ENCODE data around the gene BEST3.
"Not testable (repeated sequence)": the region's sequence is repeated elsewhere in the genome, so short reads cannot be mapped to it uniquely, and the experiment has no call there.

BEST3 gene

DNA sequence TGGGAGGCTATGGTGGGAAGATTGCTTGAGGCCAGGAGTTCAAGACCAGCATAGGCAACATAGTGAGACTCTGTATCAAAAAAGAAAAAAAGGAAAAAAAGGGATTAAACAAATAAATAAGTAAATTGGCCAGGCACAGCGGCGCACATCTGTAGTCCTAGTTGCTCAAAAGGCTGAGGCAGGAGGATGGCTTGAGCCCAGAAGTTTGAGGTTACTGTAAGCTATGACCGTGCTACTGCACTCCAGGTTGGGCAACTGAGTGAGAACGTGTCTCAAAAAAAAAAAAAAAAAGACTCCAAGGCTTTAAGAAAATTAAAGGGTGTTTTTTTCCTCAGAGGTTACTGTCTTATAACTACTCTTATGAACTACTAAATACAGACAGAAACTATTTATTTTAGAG lies 11.7 kb downstream of the BEST3 start:
- DNase-seq, result no peak

GRCh38 chr12:69686731-69687130 lies 12.4 kb downstream of the BEST3 start:
- no peak for DNase-seq

GRCh38 chr12:69685810-69686209 lies 13.3 kb downstream of the BEST3 start:
- no peak for DNase-seq

DNA sequence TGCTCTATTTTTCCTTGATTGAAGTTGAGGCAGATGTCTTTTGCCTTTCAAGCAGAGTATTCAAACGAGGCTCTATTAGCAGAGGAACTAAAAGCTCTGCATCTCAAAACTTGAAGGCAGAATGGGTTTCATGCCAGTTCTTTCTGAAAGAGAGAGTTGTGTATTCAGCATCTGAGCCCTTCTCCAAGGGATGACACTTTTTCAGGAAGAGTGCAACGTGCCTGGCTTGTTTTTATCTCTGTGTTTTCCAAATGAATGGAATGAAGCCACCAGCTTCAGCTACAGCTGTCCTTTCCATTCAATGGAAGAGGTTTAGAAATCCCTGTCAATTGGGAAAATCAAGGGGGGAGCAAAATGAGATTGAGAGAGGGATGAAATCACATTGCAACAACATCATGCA lies 14.6 kb downstream of the BEST3 start:
- DNase-seq, result no peak

DNA sequence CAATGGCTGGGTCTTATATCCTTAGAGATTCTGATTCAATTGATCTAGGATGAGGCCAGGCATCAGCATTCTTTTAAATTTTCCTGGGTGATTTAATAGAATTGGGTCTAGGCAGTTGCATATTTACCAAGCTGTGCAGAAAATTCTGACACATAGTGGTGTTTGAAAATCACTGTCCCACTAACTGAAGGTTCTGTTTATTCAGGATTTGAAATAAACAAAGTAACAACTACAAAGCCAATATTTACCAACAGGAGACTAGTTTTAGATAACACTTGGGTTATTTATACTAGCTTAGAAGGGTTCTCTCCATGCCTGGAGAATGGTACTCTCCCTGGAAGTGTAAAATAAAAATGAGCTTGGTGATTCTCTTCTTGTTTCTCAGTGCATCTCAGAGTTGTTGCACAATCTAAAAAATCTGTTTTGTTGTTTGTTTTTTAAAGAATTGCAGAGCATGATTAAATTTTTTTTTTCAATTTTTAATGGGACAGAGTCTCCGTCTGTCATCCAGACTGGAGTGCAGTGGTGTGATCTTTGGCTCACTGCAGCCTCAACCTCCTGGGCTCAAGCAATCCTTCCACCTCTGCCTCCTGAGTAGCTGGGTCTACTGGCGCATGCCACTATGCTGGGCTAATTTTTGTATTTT lies 16.9 kb downstream of the BEST3 start:
- no peak for DNase-seq

DNA sequence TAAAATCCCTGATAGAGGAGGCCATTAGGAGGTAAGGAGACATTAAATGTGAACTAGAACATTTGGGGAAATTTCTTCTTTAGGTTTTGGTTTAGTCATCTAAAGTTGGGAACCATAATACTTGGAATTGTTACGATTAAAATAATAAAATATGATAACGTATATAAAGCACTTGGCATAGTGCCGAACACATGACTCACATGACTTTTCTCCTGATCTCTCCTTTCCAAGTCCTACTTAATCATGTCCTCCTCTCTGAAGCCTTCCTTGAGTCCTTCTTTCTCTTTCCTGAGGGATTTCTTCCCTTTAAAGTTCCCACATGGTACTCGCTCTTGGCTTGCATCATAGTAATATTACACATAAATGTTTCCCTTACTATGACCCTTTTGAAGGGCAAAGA lies 20.0 kb downstream of the BEST3 start:
- no peak for DNase-seq

- DNase-seq, result no peak
These were observed 22.7 kb downstream of the BEST3 start for GRCh38 chr12:69676257-69677012.

DNA sequence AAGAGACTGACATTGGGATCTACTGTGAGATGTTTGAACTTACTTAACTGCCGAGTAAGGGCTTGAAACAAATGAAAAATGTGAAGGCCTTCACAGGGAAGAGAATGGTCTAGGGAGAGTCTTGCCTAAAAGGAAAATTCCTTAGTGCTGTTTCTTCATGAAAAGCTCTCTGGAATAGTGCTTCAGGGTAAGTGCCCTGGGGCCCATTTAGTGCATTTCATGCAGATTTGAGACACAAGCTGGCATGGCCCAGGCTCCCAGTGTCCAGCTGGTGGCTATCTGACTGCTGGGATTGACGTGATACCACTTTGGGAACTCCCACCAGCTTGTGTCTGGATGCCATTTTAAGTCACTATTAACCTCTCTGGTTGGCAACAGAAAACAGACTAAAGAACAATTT lies 26.9 kb downstream of the BEST3 start:
- no peak for DNase-seq

DNA sequence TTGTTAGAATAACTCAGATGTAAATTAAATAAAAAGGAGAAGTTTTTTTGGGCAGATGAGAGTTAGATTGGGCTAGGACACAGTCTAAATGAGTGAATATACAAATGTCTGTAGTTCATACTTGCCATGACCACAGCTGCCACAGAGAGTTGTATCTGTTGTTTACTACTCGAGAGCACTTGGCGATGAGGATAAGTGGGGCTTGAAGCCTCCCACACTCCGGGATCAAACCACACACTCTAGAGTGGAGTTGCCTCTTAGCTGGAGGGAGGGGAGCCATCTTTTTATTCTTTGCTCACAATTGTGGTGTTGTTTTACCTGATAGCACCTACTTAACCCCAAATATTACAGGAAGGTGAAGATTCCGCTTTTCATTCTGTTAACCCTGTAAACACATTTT lies 27.5 kb downstream of the BEST3 start:
- no peak for DNase-seq

DNA sequence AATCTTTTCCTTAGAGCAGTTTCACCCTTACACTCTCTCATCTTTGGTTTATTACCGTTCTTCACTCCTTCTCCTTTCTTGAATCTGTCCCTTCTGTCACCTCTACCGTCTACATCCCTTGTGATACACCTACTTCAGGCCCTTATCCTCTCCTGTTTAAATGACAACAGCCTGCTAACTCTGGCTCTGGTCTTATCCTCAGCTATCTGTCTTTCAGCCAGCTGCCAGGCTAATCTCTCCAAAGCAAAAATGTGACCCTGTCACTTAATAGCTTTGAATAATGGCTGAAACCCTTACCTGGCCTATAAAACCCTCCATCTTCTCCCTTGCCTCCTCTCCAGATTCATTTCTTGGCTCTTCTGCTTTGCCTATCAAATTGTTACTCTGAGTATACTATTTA lies 32.3 kb downstream of the BEST3 start:
- DNase-seq, result no peak

GRCh38 chr12:69664930-69665377 lies 34.1 kb downstream of the BEST3 start:
- not testable (repeated sequence) for DNase-seq

GRCh38 chr12:69663726-69664125 lies 35.4 kb downstream of the BEST3 start:
- DNase-seq, result no peak

DNA sequence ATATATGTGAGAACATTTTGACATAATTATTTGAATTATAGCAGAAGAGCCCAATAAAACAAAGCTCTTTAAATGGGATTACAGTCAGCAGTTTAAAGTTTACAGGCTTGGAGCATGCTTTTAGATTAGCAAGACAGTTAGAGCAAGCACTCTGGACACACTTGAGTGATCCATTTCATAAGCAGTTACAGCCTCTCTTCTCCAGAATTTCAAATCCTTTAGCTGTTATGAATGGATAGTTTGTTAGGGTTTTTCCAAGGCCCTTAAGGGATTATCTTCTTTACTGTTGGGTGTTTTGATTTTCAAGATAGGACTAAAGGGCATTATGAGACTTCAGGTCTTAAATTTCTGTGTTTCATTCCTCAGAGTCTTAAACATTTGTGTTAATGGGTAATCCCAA lies 36.3 kb downstream of the BEST3 start:
- DNase-seq, result no peak

- no peak for DNase-seq
These were observed 37.7 kb downstream of the BEST3 start for GRCh38 chr12:69661386-69661785.

- DNase-seq, result no peak
These were observed 38.8 kb downstream of the BEST3 start for GRCh38 chr12:69660164-69660863.

- DNase-seq, result no peak
These were observed 40.9 kb downstream of the BEST3 start for GRCh38 chr12:69658203-69658602.

GRCh38 chr12:69657376-69658137 lies 41.5 kb downstream of the BEST3 start:
- DNase-seq, result no peak

DNA sequence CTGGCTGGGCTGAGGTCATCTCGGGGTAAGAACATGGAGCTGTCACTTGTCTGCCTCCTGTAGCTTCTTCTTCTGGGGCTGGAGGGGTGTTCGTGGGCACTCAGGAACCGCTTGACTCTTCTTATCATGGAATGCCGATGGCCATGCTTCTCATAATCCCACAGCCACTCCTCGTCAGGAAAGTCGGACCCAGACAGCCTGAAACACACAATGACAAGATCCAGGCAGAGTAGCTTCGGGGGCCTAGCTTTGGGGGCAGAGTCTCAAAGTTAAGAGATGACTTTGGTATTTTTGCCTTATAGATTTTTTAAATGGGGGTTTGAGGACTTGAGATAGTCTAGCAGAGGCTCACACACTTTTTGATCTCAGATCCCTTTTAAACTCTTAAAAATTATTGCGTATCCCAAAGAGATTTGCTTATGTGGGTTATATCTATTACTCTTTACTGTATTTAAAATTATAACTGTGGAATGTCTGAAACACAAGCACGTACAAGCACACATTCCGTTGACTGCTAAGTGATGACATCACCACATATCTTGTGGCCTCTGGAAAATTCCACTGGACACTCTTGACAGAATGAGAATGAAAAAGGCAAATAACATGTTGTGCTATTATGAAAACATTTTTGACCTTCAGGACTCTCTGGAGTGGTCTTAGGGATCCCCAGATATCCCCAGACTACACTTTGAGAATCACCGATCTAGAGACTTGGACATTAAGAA lies 43.3 kb downstream of the BEST3 start:
- no peak for DNase-seq

GRCh38 chr12:69653703-69654102 lies 45.4 kb downstream of the BEST3 start:
- no peak for DNase-seq

- DNase-seq, result no peak
These were observed 47.2 kb downstream of the BEST3 start for GRCh38 chr12:69651922-69652321.

- no peak for DNase-seq
These were observed 49.6 kb downstream of the BEST3 start for GRCh38 chr12:69649529-69649928.

DNA sequence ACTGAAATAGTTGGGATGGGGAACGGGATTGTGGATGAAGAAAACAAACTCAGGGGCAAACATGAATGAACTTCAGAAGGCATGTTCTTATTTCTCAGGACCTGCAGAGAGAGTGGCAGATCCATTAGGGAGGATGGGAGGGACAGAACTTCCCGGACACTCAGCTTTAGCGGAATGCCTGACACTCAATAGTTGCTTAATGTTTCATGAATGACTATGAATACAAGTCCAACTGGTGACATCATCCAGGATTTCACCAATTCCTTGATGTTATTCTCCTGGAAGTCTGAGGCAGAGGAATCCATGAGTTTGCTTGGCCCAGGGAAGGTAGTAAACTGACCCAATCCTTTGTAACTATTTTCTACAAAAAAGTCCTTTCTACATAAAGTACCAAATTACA lies 50.6 kb downstream of the BEST3 start:
- DNase-seq, result no peak

DNA sequence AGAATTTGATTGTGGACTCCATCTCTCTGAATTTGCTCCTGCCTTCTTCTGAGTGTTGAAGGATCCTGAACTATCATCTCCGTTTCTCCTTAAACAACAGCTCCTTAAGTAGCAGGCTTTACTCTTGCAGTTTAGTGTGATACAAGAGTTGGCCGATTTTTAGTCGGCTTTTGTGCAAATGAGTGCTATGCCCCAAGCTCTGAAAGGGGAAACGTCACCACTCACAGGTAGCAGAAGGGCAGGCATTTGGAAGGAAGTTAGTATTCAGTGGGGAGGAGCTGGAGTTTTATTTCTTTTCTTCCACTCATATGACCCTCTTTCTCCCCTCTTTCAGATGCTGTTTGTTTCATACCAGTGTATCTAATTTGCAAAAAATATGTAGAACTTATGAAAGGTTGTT lies 51.9 kb downstream of the BEST3 start:
- DNase-seq, result no peak
